B cell (primary cell): ENCODE data around the gene COL1A1. TPM values are rescaled to one million over a fixed set of nuclear protein-coding genes. Genes with fewer than 3 reads are reported as not detected.

Source experiments
- ATAC-seq: fragments of 200-7000 bp; cut with Tn5 transposase; one replicate; pipeline ENCODE4 v1.10.0; 2021; ENCODE audit warnings: low read depth, mild to moderate bottlenecking, moderate number of reproducible peaks, moderate library complexity
- CTCF ChIA-PET: fragments of 350-600 bp; sonication (Branson Sonifier 250); formaldehyde crosslinking; loops from one replicate; lab custom pipeline; 2021; ENCODE audit warnings: antibody characterized with exemption, inconsistent platforms; lab: Charles Lee
- POLR2A ChIA-PET: fragments of 350-600 bp; sonication (Branson Sonifier 250); formaldehyde crosslinking; loops from one replicate; lab custom pipeline; 2021; ENCODE audit warnings: antibody characterized with exemption; lab: Charles Lee
- DNase-seq: peaks from one replicate; pipeline ENCODE4 v3.0.0; 2013
- H2AFZ ChIP-seq: 2 replicates; pipeline ENCODE4 v1.6.1; 2012; ENCODE audit warnings: mild to moderate bottlenecking, low read depth, low read length; ENCODE audit not compliant: insufficient read depth, poor library complexity, severe bottlenecking
- H3K27ac ChIP-seq, 2 donors: 1 replicate in 1 of 2; 2 replicates in 1 of 2; pipeline ENCODE4 v1.5.1; 2012 to 2013; ENCODE audit warnings: low read length in 2 of 2, mild to moderate bottlenecking in 2 of 2, moderate library complexity in 1 of 2
- H3K27me3 ChIP-seq, 4 experiments: fragments of 200-600 bp in 1 of 4; sonication (generic) in 1 of 4; replicated peaks in 1 of 4; 1 replicate in 2 of 4; 2 replicates in 2 of 4; pipeline versions ENCODE4 v1.6.1 to v1.7.0; 2013 to 2016; ENCODE audit warnings: low read length in 3 of 4, mild to moderate bottlenecking in 2 of 4, mixed read lengths in 1 of 4, moderate library complexity in 1 of 4; ENCODE audit not compliant: insufficient read depth in 4 of 4, control insufficient read depth in 3 of 4; ENCODE audit errors: control extremely low read depth in 1 of 4
- H3K36me3 ChIP-seq, 2 experiments: replicated peaks in 1 of 2; 1 replicate in 1 of 2; 2 replicates in 1 of 2; pipeline versions ENCODE4 v1.6.1 to v1.7.1; 2013; ENCODE audit warnings: low read length in 1 of 2; ENCODE audit not compliant: insufficient read depth in 2 of 2, control insufficient read depth in 1 of 2; ENCODE audit errors: control extremely low read depth in 1 of 2, extremely low read depth in 1 of 2
- H3K4me1 ChIP-seq, 2 donors: fragments of 200-600 bp in 1 of 2; sonication (generic) in 1 of 2; 1 replicate in 1 of 2; 2 replicates in 1 of 2; pipeline versions ENCODE4 v1.5.1 to v1.6.1; 2013 to 2017; ENCODE audit warnings: low read length in 2 of 2; ENCODE audit not compliant: control insufficient read depth in 2 of 2, insufficient read depth in 2 of 2
- H3K4me2 ChIP-seq: replicated peaks from 2 replicates; pipeline ENCODE3; 2012; ENCODE audit warnings: mild to moderate bottlenecking, low read depth, low read length; ENCODE audit not compliant: poor library complexity, severe bottlenecking
- H3K4me3 ChIP-seq, 5 experiments: fragments of 200-600 bp in 1 of 5; sonication (generic) in 1 of 5; 1 replicate in 3 of 5; 2 replicates in 2 of 5; pipeline versions ENCODE4 v1.5.1 to v1.7.0; 2011 to 2016; ENCODE audit warnings: low read length in 4 of 5, mild to moderate bottlenecking in 4 of 5, low read depth in 2 of 5, control low read depth in 1 of 5, moderate library complexity in 1 of 5; ENCODE audit not compliant: insufficient read depth in 1 of 5; ENCODE audit errors: control extremely low read depth in 1 of 5, extremely low read depth in 1 of 5
- H3K79me2 ChIP-seq: fragments of 200-600 bp; sonication (generic); one replicate; pipeline ENCODE4 v1.6.0; 2016; ENCODE audit warnings: low read length; ENCODE audit not compliant: control insufficient read depth, insufficient read depth
- H3K9ac ChIP-seq: fragments of 200-600 bp; sonication (generic); 2 replicates; pipeline ENCODE4 v1.6.1; 2017; ENCODE audit warnings: mild to moderate bottlenecking, low read length, moderate library complexity
- H3K9me3 ChIP-seq, 3 donors: one replicate each; pipeline versions ENCODE4 v1.6.1 to v1.7.1; 2013; ENCODE audit warnings: low read length in 2 of 3; ENCODE audit not compliant: control insufficient read depth in 2 of 3, insufficient read depth in 1 of 3; ENCODE audit errors: control extremely low read depth in 1 of 3
- H4K20me1 ChIP-seq: 2 replicates; pipeline ENCODE4 v1.6.0; 2012; ENCODE audit warnings: mild to moderate bottlenecking, low read length; ENCODE audit not compliant: insufficient read depth, control insufficient read depth, poor library complexity, severe bottlenecking
- H3K27ac Mint-ChIP-seq: one replicate; pipeline ENCODE4 v1.8.0; 2021; ENCODE audit warnings: mixed read lengths
- H3K27me3 Mint-ChIP-seq: one replicate; pipeline ENCODE4 v1.8.0; 2021; ENCODE audit warnings: mixed read lengths
- H3K4me1 Mint-ChIP-seq: one replicate; pipeline ENCODE4 v1.8.0; 2021; ENCODE audit warnings: mixed read lengths
- H3K4me3 Mint-ChIP-seq: one replicate; pipeline ENCODE4 v1.8.0; 2021; ENCODE audit warnings: mixed read lengths
- H3K9me3 Mint-ChIP-seq: one replicate; pipeline ENCODE4 v1.8.0; 2022; ENCODE audit warnings: mixed read lengths; ENCODE audit not compliant: insufficient read depth
- EZH2 ChIP-seq: IDR thresholded peaks from 2 replicates; pipeline ENCODE4 v1.6.1; 2012; ENCODE audit warnings: borderline replicate concordance, low read depth, mild to moderate bottlenecking, moderate library complexity, low read length; ENCODE audit not compliant: insufficient read depth, poor library complexity, severe bottlenecking
- WGBS: methylation state at CpG from one replicate; pipeline ENCODE4 v1.1.5; 2013; ENCODE audit warnings: missing lambda C conversion rate; ENCODE audit not compliant: insufficient coverage; 5-methylcytosine and 5-hydroxymethylcytosine counted together
- intact Hi-C: fragments of 100-400 bp; cut with micrococcal nuclease; formaldehyde crosslinking; loops from one replicate; pipeline ENCODE4 v1.10.0; 2022
- polyA plus RNA-seq: library from polyadenylated mRNA; depleted of rRNA; stranded (reverse); fragments of >200 nt; gene quantifications from 2 replicates; pipeline ENCODE4 v1.2.3, GENCODE V29; 2012
- total RNA-seq, 2 donors: library from RNA; stranded (reverse); fragments of 120-200 nt in 1 of 2; gene quantifications; 1 replicate in 1 of 2; 2 replicates in 1 of 2; pipeline versions ENCODE4 v1.2.3 to v1.2.4, GENCODE V29; 2013 to 2022
- TF ChIP-seq, protein P1 (sequence below): fragments of 200-600 bp; IDR thresholded peaks from one replicate; pipeline ENCODE4 v1.8.0; 2022; ENCODE audit warnings: antibody characterized with exemption, mild to moderate bottlenecking

COL1A1 gene
- total and polyA plus RNA-seq, 2 donors (not counting 1 experiment from before 2014, with no cell fraction given): 0.66 to 9.1 TPM

DNA sequence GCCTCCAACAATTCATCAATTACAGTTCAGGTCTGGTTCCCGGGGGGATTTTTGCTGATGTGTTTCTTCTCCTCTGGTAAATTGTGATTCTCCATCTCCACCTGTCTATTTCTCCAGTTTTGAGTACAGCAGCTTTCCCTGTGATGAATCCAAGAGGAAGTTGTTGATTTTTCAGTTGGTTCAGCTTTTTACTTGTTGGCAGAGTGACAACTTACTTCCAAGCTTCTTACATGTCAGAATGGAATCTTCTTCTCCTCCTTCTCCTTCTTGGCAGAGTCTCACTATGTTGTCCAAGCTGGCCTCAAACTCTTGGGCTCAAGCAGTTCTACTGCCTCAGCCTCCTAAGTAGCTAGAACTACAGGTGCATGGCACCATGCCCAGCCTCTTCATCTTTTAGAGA is 39.4 kb upstream of the COL1A1 start:
- no peaks in the 10 kb centered on the region for H3K4me1 ChIP-seq
- H4K20me1 ChIP-seq: no peaks in the 10 kb centered on the region
- H3K27ac ChIP-seq: no peak overlapping the region
- intact Hi-C loops: no loop called here
- WGBS: no CpG with 5 or more reads among the region's 1 CpG
- no peaks in the 10 kb centered on the region for H3K9me3 ChIP-seq
- peaks cover 39% of the 10 kb centered on the region for H3K27me3 Mint-ChIP-seq
- H3K9ac ChIP-seq: no peak overlapping the region
- no peak overlapping the region for H3K4me3 Mint-ChIP-seq
- ChIA-PET CTCF (no interaction called here), POLR2A (no interaction called here)
- peaks cover 0 to 6% (median 3%) of the 10 kb centered on the region in 4 experiments for H3K27me3 ChIP-seq
- no peaks in the 10 kb centered on the region for H3K36me3 ChIP-seq
- no peak overlapping the region for H3K27ac Mint-ChIP-seq
- H3K4me3 ChIP-seq: no peak overlapping the region
- no peaks in the 10 kb centered on the region for H3K4me1 Mint-ChIP-seq
- no peak overlapping the region for H3K4me2 ChIP-seq
- H3K79me2 ChIP-seq: no peaks in the 10 kb centered on the region
- H3K9me3 Mint-ChIP-seq: no peaks in the 10 kb centered on the region
- TF ChIP-seq, protein P1, sequence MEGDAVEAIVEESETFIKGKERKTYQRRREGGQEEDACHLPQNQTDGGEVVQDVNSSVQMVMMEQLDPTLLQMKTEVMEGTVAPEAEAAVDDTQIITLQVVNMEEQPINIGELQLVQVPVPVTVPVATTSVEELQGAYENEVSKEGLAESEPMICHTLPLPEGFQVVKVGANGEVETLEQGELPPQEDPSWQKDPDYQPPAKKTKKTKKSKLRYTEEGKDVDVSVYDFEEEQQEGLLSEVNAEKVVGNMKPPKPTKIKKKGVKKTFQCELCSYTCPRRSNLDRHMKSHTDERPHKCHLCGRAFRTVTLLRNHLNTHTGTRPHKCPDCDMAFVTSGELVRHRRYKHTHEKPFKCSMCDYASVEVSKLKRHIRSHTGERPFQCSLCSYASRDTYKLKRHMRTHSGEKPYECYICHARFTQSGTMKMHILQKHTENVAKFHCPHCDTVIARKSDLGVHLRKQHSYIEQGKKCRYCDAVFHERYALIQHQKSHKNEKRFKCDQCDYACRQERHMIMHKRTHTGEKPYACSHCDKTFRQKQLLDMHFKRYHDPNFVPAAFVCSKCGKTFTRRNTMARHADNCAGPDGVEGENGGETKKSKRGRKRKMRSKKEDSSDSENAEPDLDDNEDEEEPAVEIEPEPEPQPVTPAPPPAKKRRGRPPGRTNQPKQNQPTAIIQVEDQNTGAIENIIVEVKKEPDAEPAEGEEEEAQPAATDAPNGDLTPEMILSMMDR: no peak
- no peak for TF ChIP-seq EZH2
- H2AFZ ChIP-seq: no peak overlapping the region
- DNase-seq: no peak
- ATAC-seq: no peak

DNA sequence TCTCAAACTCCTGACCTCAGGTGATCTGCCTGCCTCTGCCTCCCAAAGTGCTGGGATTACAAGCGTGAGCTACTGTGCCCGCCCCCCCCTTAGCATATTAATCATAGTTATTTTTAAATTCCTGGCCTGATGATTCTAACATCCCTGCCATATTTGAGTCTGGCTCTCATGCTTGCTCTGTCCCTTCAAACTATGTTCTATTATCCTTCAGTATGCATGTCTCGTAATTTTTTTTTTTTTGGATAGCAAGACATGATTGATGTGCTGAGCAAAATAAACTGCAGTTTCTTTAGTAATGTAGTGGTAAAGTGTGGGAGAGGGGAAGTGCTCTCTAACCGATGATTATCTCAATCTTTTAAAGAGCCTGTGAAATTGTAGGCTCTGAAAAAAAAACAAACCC is 38.5 kb upstream of the COL1A1 start:
- 0% methylated on average over 1 of the region's 4 CpGs for WGBS

More for the DNA sequence above, 38.5 kb upstream of the COL1A1 start:
- Mint-ChIP-seq H3K4me1 (no peaks in the 10 kb centered on the region), H3K27ac (no peak overlapping the region), H3K27me3 (peaks cover 43% of the 10 kb centered on the region), H3K9me3 (no peaks in the 10 kb centered on the region), H3K4me3 (no peak overlapping the region)
- no peak for DNase-seq
- no peak overlapping the region for H3K4me2 ChIP-seq
- intact Hi-C loops: no loop called here
- no peaks in the 10 kb centered on the region for H4K20me1 ChIP-seq
- no peak overlapping the region for H3K4me3 ChIP-seq
- peaks cover 0 to 1% (median under 1%) of the 10 kb centered on the region in 3 donors for H3K9me3 ChIP-seq
- no peaks in the 10 kb centered on the region for H3K4me1 ChIP-seq
- H3K27ac ChIP-seq: no peak overlapping the region
- no peaks in the 10 kb centered on the region for H3K79me2 ChIP-seq
- ATAC-seq: no peak
- no peak overlapping the region for H3K9ac ChIP-seq
- TF ChIP-seq EZH2: no peak
- TF ChIP-seq, protein P1: no peak
- H3K27me3 ChIP-seq: peaks cover 0 to 11% (median 4%) of the 10 kb centered on the region in 4 experiments
- POLR2A ChIA-PET: no interaction called here
- H3K36me3 ChIP-seq: no peaks in the 10 kb centered on the region
- no peak overlapping the region for H2AFZ ChIP-seq
- CTCF ChIA-PET: interaction anchor here (0.7 kb wide), 1 partner anchor 244 kb away, joined by 3 read pairs; no protein-coding TSS in a partner anchor
